CD4-positive, alpha-beta T cell treated with Interferon alpha-2 for 1 hour (primary cell): Measurements from ENCODE around the gene RAPGEFL1.
A peak's percentile ranks its signal among the peaks of the same experiment; 100 is the strongest.
"Not testable (repeated sequence)": the region's sequence is repeated elsewhere in the genome, so short reads cannot be mapped to it uniquely, and the experiment has no call there.

Experiments used
- DNase-seq, 2 donors: peaks; one replicate each; pipeline ENCODE4 v3.0.0-alpha.2; 2020 to 2022

Gene RAPGEFL1

DNA sequence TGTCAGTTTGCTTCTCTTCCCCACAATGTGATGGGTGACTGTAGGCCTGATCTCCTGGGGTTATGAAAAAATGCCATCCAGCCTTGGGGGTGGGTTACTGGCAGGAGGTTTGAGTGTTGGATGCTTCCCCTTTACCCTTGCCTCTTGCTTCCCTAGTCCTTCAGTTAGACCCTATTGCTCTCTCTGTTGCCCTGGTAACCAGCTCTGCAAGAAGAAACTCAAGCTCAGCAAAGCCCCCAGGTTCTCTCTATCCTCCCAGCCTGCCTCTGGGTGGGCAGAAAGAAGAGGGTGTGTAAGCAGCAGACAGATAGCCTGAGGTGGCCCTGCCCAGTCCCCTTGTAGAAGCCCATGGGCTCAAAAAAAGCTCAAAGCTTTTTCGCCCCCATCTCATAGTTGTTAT lies 2.8 kb upstream of the RAPGEFL1 start:
- DNase-seq = no peak

DNA sequence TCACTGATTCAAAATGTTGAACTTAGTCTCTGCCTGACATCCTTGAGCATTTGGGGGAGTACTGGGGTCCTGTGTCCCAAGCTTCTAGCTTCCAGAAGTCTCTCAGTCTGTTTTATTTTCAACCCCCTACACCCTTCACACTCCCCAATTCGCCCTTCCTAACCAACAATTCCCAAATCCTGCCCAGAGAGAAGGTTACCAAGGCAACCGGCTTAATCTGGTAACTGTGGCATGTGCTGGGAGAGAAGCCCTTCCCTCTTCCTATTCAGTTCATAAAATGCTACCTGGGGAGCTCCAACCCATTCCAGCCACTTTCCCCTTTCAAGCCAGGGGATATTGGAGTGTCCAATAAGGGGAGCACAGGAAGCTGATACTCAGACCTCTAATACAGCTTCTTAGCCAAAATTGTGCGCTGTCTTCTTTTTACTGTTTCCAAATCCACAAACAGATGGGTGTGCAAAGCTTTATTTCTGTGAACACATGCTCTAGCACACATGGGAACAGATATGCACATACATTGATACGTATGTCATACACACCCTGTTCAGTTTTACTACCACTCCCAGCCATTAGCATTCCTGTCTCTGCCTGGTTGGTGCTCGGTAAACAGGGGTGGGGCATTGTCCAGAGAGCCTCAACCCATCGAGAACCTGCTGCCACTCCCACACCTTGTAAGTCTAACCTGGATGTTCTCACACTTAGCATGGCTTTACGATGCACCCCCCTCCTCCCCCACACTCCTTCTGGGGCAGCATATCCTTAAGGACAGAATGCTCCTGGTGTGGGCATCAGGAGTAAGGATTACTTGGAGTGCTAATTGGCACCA lies 1.1 kb upstream of the RAPGEFL1 start:
- DNase-seq = no peak

DNA sequence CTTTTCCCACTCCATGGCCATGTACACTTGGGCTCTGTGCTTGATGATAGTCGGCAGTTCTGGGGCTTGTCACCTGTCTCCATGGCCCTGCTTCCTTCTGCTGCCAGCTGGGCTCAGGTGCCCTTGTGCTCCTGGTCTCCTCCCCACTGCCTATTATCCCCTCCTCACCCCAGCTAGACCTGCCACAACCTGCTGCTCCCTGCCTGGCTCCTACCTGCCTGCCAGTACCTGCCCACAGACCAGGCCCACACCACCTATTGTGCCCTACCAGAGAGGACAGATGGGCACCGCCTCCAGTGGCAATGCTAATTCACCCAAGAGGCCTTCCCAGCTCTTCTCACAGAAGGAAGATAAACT lies 538 bp upstream of the RAPGEFL1 start:
- DNase-seq = no peak

DNA sequence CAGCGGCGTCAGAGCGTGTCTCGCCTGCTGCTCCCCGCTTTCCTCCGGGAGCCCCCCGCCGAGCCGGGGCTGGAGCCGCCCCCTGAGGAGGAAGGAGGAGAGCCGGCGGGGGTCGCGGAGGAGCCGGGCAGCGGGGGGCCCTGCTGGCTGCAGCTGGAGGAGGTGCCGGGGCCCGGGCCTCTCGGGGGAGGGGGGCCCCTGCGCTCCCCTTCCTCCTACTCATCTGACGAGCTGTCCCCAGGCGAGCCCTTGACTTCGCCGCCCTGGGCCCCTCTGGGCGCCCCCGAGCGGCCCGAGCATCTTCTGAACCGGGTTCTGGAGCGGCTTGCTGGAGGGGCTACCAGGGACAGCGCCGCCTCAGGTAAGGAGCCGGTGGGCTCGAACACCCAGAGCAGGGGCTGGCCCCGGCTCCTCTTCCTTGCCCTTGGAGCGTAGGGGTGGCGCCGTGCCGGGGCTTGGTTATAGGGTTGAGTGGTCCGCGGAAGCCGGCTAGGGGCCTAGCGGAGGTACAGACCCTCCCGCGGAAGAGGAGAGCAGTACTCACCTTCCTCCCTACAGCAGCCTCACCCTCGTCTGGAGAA lies 841 bp downstream of the RAPGEFL1 start:
- DNase-seq = no peak

DNA sequence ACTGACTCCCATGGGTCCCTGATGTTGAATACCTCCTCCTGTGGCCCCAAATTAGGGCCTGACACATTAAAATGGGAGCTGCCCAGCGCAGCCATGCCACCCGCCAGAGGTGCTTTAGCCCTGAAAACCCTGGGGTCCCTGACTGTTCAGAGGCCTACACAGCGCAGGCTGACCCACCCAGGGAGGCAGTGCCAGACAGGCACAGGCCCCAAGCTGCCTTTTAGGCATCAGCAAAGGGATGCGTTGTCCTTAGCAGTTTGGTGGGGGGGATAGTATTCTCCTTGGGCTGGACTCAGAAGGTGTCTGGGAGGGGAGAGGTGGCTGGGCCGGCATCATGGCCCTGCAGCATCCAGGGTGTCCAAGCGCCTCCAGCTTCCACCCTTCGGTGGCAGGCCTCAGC lies 1.4 kb downstream of the RAPGEFL1 start:
- no peak for DNase-seq

DNA sequence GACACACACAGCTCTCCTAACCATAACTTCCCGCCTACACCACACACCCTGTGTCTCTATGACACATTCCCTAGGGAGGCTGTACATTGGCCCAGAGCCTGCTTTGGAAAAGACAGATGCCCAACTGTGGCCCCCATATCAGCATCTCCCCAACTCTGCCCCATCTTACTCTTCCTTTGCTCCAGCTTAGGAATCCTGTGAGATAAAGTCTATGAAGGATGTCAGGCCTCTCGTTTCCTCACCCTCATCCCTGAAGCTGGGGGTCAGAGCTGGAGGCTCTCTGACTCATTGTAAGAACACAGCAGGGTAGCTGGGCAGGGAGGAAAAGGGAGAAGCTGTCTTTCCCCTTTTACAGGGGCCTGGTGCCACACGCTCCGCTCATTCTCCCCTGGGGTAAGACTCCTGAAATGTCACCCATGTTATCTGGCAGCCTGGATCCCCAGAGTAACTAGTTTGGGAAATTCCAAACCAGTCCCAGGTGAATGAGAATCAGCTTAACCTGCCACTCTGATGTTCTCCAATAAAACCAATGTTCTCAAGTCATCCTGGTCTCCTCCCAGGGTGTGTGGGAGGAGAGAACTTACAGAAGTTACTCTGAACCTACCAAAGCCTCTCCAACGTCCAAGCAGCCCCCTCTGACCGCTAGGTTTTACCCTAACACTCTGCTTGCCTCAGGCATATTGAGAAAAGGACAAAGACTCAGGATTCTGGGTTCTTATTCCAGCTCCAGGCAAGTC lies 2.8 kb downstream of the RAPGEFL1 start:
- no peak for DNase-seq

DNA sequence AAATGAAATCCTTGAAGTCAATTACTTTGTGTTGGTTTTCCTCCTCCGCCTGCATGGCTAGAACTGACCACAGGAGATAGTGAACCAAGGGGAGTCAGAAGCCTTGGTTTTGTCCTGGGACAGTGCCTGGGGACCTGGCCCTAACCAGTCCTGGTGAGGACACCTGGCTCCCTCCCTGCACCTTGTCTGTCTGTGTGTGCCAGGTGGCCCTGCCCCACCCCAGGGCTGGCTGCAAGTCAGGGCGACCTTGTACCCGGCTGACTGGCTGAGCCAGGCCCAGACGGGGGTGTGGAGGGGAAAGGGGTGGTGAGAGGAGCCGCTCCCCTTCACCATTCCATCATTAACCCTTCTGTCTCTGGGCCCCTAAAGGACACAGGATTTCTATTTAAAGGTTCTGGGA lies 3.4 kb downstream of the RAPGEFL1 start:
- DNase-seq = no peak

DNA sequence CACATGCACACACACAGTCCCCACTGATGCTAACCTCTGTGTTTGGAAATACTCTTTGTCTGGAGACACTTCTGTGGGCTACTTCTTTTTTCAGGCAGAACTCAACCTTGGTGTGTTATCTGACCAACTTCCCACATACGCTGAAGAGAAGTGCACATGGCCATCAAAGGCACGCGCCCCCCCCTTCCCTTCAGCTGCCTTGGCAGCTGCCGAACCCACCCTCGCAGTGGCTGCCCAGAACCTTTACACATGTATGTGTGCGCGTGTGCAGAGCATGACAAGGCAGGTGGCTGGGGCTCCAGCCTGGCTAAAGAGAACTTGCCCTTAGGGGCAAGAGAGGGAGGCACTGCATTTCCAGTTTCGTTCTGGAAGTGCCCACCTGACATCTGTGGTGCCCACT lies 3.9 kb downstream of the RAPGEFL1 start:
- DNase-seq = no peak

DNA sequence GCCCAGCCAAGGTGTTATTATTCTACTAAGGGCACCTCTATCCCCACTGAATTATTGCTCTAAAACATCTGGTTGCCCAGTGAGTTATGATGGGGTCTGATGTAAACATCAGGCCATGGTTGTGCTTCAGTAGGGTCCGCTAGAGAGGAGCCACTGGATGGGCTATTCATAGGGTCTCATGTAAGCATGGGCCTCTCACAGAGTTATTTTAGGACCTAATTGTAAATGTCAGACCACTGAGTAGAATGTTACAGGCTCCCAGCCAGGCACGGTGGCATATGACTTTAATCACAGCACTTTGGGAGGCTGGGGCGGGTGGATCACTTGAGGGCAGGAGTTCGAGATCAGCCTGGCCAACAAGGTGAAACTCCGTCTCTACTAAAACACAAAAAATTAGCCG lies 5.3 kb downstream of the RAPGEFL1 start:
- no peak for DNase-seq

DNA sequence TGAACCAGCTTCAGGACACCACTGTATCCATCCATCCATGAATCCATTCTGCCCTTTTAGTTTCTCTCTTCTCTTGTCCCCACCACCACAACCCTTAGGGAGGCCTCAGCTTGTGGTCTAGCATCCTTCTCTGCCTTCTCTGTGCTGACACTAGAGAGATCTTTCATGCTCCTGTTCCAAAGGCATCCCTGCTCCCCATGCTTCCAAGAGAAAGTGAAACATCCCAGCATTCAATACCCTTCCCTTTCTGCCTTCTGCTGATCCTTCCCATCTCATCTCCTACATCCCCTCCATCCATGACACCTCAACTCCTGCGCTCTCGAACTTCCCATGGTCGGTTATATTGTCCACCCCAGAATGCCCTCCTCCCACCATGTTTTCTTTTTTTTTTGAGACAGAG lies 10.0 kb downstream of the RAPGEFL1 start:
- DNase-seq = no peak

DNA sequence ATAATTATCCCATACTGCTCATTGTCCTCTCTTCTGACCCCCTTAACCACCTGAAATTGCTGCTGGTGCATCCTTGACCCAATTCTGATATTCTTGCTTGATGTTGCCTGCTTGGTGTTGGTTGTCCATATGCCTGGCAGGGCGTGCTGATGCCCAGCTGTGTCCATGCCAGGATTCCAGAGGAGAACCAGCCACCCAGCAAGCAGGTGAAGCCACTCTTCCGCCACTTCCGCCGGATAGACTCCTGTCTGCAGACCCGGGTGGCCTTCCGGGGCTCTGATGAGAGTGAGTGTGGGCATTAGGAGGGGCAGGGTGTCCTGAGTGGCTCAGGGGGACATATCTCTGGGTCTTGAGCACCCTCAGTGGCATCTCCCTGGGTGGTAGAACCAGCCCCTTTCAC lies 11.4 kb downstream of the RAPGEFL1 start:
- DNase-seq = no peak

DNA sequence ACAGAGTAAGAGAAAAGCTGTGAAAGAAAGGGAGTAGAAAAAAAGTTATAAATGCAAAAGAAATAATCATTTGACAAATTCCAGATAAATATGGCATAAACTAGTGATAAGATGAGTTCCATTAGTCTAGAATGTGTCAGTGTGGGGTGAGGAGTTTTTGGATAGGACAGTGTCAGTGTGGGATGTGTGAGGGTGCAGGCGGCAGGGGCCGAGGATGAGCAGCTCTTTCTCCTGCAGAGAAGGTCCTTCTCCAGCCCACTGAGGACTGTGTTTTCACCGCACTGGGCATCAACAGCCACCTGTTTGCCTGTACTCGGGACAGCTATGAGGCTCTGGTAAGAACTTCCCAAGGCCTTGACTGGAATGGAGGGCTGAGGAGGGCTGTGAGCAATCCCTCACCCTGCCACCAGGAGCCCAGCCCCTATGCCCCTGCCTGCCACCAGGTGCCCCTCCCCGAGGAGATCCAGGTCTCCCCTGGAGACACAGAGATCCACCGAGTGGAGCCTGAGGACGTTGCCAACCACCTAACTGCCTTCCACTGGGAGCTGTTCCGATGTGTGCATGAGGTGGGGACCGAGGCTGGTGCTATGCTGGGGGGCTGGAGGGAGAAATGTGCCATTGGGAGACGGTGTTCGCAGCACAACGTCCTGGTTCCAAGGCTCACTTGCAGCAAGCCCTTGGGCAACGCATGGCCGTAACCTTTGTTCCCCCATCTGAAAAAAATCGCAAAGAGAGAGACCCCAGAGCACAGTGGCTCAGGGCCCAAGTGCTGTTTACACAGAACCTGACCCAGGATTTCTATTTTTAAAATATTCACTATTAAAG lies 13.1 kb downstream of the RAPGEFL1 start:
- DNase-seq = peak; percentile 2 to 24

DNA sequence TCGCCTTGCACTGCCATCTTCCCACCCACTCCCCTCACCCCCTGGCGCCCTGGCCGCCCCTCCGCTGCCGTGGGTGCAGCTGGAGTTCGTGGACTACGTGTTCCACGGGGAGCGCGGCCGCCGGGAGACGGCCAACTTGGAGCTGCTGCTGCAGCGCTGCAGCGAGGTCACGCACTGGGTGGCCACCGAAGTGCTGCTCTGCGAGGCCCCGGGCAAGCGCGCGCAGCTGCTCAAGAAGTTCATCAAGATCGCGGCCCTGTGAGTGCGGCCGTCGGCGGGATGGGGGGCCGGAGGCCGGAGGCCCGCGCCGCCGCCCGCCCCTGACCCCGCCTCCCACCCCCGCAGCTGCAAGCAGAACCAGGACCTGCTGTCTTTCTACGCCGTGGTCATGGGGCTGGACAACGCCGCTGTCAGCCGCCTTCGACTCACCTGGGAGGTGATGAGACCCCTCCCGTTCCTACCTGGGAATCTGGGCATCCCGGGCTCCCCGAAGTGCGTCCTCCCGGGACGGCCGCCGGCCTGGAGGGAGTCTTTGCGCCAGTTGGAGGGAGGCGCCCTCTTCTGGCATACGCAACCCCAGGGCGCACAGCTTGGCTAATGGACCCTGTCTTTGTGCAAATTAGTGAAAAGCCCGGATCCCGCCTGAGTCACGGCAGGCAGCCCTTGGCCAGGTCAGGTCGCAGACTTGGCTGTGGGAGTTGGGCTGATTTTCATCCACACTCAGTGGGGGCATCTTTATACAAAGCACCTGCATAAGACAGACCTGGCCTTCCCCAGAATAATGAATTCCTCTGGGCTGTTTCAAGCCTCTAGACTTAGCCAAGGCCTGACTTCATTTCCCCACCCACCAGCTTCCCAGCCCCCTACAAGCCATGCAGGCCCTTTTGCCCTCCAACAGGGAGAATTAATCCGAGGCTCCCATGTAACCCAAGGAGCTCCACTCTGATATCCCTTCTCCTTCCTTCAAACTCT lies 14.3 kb downstream of the RAPGEFL1 start:
- peak; percentile 54 to 69 for DNase-seq

DNA sequence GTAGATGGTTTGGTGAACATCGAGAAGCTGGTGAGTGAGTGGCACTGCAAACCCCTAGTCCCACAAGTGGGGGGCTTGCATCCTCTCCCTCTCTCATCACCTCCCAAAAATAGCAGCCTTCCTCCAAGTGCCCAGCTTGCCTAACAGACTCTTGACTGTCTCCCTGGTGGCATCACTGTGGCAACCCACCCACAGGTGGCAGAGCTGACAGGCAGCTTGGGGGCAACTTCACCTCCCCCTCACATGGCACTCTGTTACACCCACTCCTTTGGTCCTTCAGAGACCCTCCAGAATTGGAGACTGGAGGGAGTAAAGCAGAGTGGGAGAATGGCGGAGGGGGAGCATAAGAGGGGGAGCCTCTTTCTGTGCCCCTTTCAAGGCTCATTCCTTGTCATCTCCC lies 15.7 kb downstream of the RAPGEFL1 start:
- no peak for DNase-seq

DNA sequence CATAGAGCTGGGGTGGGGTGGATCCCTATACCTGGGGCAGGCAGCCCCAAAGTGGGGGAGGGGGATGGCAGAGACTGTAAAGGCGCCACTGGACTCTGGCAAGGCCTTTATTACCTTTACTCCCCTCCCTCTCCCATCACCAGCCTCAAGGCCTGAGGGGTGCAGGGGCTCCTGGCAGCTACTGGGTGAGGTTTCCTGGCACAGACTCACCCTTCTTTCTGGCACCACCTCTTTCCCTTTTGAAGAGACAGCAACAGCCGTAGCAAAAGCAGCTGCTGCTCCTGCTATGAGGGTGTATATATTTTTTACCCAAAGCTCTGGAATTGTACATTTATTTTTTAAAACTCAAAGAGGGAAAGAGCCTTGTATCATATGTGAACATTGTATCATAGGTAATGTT lies 17.6 kb downstream of the RAPGEFL1 start:
- no peak for DNase-seq

DNA sequence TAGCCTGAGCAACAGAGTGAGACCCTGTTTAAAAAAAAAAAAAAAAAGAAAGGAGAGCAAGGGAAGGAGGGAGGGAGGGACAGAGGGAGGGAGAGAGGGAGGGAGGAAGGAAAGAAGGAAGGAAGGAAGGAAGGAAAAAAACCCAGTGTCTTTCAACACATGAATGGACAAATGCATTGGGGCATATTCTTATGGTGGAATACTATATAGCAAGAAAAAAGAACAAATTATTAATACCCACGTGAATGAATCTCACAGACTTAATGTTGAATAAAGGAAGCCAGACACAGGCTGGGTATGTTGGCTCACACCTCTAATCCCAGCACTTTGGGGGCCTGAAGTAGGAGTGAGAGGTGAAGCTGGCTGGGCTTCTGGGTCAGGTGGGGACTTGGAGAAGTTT lies 20.3 kb downstream of the RAPGEFL1 start:
- no peak for DNase-seq

DNA sequence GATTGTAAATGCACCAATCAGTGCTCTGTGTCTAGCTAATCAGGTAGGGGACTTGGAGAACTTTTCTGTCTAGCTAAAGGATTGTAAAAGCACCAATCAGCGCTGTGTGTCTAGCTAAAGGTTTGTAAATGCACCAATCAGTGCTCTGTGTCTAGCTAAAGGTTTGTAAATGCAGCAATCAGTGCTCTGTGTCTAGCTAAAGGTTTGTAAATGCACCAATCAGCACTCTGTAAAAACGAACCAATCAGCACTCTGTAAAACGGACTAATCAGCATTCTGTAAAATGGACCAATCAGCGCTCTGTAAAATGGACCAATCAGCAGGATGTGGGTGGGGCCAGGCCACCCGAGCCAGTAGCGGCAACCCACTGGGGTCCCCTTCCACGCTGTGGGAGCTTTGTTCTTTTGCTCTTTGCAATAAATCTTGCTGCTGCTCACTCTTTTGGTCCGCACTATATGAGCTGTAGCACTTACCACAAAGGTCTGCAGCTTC lies 20.7 kb downstream of the RAPGEFL1 start:
- DNase-seq = peak; percentile 12 to 49

DNA sequence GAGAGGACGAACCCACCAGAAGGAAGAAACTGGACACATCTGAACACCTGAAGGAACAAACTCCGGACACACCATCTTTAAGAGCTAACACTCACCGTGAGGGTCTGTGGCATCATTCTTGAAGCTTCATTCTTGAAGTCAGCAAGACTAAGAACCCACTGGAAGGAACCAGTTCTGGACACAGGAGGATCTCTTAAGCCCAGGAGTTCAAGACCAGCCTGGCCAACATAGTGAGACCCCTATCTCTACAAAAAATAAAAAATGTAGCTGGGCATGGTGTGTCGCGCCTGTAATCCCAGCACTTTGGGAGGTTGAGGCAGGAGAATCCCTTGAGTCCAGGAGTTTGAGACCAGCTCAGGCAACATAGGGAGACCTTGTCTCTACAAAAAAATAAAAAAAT lies 21.3 kb downstream of the RAPGEFL1 start:
- no peak for DNase-seq

DNA sequence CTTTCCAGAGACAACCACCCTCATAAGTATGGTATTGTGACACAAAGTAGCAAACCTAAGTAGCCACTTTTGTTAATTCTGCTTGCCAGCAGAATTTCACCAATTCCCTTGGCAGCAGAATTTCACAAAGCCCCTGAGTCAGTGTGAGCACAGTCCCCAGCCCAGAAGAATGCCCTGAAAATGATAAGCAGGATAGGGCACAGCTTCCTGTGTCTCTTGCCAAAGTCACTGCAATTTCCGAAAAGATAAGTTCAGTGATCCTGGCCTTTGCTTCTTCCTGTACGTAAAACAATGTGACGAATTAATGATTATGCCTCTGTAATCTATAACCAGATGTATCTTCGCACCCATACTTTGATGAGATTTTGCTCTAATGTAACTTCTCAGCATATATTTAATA lies 25.9 kb downstream of the RAPGEFL1 start:
- no peak for DNase-seq

DNA sequence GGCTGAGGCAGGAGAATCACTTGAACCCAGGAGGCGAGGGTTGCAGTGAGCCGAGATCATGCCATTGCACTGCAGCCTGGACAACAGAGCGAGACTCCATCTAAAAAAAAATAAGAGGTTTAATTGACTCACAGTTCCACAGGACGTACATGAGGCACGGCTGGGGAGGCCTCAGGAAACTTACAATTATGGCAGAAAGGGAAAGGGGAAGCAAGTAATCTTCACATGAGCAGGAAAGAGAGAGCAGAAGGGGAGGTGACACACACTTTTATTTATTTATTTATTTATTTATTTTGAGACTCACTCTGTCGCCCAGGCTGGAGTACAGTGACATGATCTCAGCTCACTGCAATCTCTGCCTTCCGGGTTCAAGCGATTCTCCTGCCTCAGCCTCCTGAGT lies 28.9 kb downstream of the RAPGEFL1 start:
- not testable (repeated sequence) for DNase-seq

DNA sequence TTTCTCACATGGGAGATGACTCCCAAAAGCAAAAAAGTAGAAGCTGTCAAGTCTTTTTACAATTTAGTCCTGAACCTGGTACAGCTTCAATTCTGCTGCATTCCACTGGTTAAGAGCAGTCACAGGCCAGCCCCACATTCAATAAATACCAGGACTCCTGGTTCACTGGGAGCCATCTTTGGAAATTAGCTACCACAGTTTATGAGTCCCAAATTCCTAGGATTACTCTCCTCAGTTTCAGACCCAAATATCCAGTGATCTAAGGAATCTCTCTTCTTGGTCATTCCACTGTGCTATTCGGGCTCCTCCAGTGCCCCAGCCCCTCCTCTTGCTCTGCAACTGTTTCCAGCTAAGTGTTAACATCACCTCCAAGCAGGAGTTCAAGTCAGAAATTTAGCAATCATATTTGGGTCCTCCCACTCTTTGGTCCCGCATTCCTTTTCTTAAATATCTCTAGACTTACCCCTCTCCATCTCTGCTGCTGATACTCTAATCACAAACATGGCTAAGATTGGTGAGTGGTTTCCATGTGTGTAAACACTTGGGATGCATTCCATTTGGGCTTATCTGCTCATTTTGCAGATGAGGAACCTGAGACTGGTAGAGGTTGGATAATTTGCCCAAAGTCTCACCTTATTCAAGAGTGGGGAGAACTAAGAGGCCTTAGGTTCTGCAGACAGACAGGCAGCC lies 32.3 kb downstream of the RAPGEFL1 start:
- no peak for DNase-seq
